Measurements from ENCODE around the gene RAB11FIP3. TPM values are rescaled to one million over a fixed set of nuclear protein-coding genes. Genes with fewer than 3 reads are reported as not detected.

RAB11FIP3 gene
- total and polyA plus RNA-seq, 9 donors, result 18.0 to 58.1 (median 38.1) TPM

- Histone ChIP-seq H3K9me3 (no peaks in the 10 kb centered on the region), H3K4me1 (ENCODE audit: insufficient read depth) (peaks cover 3% of the 10 kb centered on the region), H3K27ac (no peak overlapping the region), H3K4me3 (no peak overlapping the region), H3K36me3 (no peaks in the 10 kb centered on the region), H3K27me3 (no peaks in the 10 kb centered on the region)
- TF ChIP-seq POLR2A (IDR thresholded peaks at IDR 0.05), result no peak
- no peak for TF ChIP-seq EP300 (IDR thresholded peaks at IDR 0.05)
- TF ChIP-seq CTCF (IDR thresholded peaks at IDR 0.05), result no peak
- intact Hi-C loops (cut with DNase I), result no loop called here
- WGBS, 3 donors, result 80 to 85% (median 81%) methylated on average over 22 of the region's 22 CpGs
- no peak for DNase-seq
These were observed 26.0 kb upstream of the RAB11FIP3 start for GRCh38 chr16:399340-400019.

GRCh38 chr16:400061-400591 is 25.3 kb upstream of the RAB11FIP3 start:
- 67 to 80% (median 74%) methylated on average over 10 of the region's 10 CpGs for WGBS, 3 donors
- H3K27ac ChIP-seq, result no peak overlapping the region
- H3K9me3 ChIP-seq, result no peaks in the 10 kb centered on the region
- DNase-seq, result peak in 2 of 5 donors; percentile 32 to 50
- H3K4me3 ChIP-seq, result no peak overlapping the region
- TF ChIP-seq EP300 (IDR thresholded peaks at IDR 0.05), result no peak
- H3K27me3 ChIP-seq, result no peaks in the 10 kb centered on the region
- intact Hi-C loops (cut with DNase I), result no loop called here
- no peaks in the 10 kb centered on the region for H3K36me3 ChIP-seq
- H3K4me1 ChIP-seq (ENCODE audit: insufficient read depth), result peaks cover 3% of the 10 kb centered on the region

- intact Hi-C loops (cut with DNase I), result no loop called here
- Histone ChIP-seq H3K4me3 (peak within 1 kb of the TSS; percentile 81), H3K9me3 (no peaks in the 10 kb centered on the region), H3K36me3 (no peaks in the 10 kb centered on the region), H3K4me1 (ENCODE audit: insufficient read depth) (peaks cover 3% of the 10 kb centered on the region), H3K27me3 (no peaks in the 10 kb centered on the region), H3K27ac (peak within 1 kb of the TSS; percentile 61 to 86)
- TF ChIP-seq EP300 (IDR thresholded peaks at IDR 0.05) (no peak), POLR2A (IDR thresholded peaks at IDR 0.05) (peak; percentile 62), CTCF (IDR thresholded peaks at IDR 0.05) (peak; percentile 36 to 78 (median 73))
- 0 to 1% (median 1%) methylated on average over 55 to 91 of the region's 91 CpGs for WGBS, 3 donors
- DNase-seq, result peak; percentile 96 to 98 (median 98)
These were observed 23.7 kb upstream of the RAB11FIP3 start, which contains the start of gene DECR2 for GRCh38 chr16:401468-402348. Gene DECR2 (plus strand): TSS chr16:401885. CDS start chr16:401964, 79 bp downstream.

- 90 to 92% (median 91%) methylated on average over 12 of the region's 12 CpGs for WGBS, 3 donors
- Histone ChIP-seq H3K9me3 (no peaks in the 10 kb centered on the region), H3K27me3 (no peaks in the 10 kb centered on the region), H3K4me3 (no peak overlapping the region), H3K27ac (no peak overlapping the region), H3K4me1 (ENCODE audit: insufficient read depth) (peaks cover 3% of the 10 kb centered on the region), H3K36me3 (no peaks in the 10 kb centered on the region)
- DNase-seq, result no peak
- intact Hi-C loops (cut with DNase I), result no loop called here
- no peak for TF ChIP-seq CTCF (IDR thresholded peaks at IDR 0.05)
- no peak for TF ChIP-seq POLR2A (IDR thresholded peaks at IDR 0.05)
- no peak for TF ChIP-seq EP300 (IDR thresholded peaks at IDR 0.05)
These were observed 20.4 kb upstream of the RAB11FIP3 start for GRCh38 chr16:404971-405486.

All from ovary (tissue), 9 donors.